Kidney epithelial cell (primary cell): ENCODE measurements around the gene ZNF277. TPM values are rescaled to one million over a fixed set of nuclear protein-coding genes. Genes with fewer than 3 reads are reported as not detected.

Source experiments
- DNase-seq: peaks from one replicate; pipeline ENCODE4 v3.0.0-alpha.2; 2010; ENCODE audit warnings: low read depth
- H3K27me3 ChIP-seq: 2 replicates; pipeline ENCODE4 v1.6.0; 2011; ENCODE audit warnings: low read length; ENCODE audit not compliant: control insufficient read depth, insufficient read depth
- H3K36me3 ChIP-seq: 2 replicates; pipeline ENCODE4 v1.5.1; 2011; ENCODE audit warnings: low read length; ENCODE audit not compliant: control insufficient read depth, insufficient read depth
- H3K4me3 ChIP-seq: 2 replicates; pipeline ENCODE4 v1.5.1; 2011; ENCODE audit warnings: low read depth, mild to moderate bottlenecking, control low read depth, low read length
- total RNA-seq: library from RNA; depleted of rRNA; stranded (reverse); fragments of >200 nt; gene quantifications from 2 replicates; pipeline ENCODE4 v1.2.3, GENCODE V29; 2015
- TF ChIP-seq, protein P1 (sequence below): IDR thresholded peaks from 2 replicates; pipeline ENCODE4 v1.5.1; 2011; ENCODE audit warnings: mild to moderate bottlenecking, moderate library complexity, low read length, control low read depth, inconsistent platforms; ENCODE audit not compliant: insufficient read depth, poor library complexity, severe bottlenecking

ZNF277 gene
- total RNA-seq, 1 donor from 2014 or later, result 34.6 TPM

- DNase-seq, result no peak
- H3K4me3 ChIP-seq, result no peak overlapping the region
- TF ChIP-seq, protein P1, sequence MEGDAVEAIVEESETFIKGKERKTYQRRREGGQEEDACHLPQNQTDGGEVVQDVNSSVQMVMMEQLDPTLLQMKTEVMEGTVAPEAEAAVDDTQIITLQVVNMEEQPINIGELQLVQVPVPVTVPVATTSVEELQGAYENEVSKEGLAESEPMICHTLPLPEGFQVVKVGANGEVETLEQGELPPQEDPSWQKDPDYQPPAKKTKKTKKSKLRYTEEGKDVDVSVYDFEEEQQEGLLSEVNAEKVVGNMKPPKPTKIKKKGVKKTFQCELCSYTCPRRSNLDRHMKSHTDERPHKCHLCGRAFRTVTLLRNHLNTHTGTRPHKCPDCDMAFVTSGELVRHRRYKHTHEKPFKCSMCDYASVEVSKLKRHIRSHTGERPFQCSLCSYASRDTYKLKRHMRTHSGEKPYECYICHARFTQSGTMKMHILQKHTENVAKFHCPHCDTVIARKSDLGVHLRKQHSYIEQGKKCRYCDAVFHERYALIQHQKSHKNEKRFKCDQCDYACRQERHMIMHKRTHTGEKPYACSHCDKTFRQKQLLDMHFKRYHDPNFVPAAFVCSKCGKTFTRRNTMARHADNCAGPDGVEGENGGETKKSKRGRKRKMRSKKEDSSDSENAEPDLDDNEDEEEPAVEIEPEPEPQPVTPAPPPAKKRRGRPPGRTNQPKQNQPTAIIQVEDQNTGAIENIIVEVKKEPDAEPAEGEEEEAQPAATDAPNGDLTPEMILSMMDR, result no peak
- H3K36me3 ChIP-seq, result no peaks in the 10 kb centered on the region
- no peaks in the 10 kb centered on the region for H3K27me3 ChIP-seq
Measured at GRCh38 chr7:112171673-112172072, 34.8 kb upstream of the ZNF277 start.

DNA sequence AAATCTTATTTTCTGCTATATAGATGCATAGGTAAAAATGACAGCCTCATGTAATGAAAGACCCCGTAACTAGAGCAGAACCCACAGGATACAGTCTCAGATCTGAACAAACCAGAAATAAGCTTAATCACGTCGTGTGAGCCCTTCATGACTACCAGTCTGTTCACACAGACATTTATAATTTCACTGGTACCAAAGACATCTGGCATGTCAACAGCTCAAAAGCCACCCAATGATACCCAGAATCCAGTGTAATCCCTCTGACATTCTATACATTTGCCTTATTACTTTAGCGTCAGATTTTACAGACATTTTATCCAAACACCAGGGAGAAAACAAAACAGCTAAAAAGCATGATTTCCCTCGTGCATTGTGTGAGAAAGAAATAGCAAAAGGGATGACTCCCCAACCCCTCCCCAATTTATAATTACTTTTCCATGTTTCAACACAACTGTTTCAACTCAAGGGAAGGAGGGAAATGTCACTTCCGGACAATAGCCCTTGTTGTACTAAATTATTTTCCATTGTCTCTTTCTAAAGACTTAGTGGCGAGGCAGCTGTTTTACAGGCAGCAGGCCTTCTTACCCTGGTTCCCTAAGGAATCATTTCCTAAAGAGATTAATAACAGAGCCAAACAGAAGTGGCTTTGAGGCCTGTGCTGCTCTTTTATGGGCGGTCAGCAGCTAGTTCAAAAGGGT is 33.5 kb upstream of the ZNF277 start:
- TF ChIP-seq, protein P1, result no peak
- H3K36me3 ChIP-seq, result no peaks in the 10 kb centered on the region
- DNase-seq, result no peak
- H3K27me3 ChIP-seq, result no peaks in the 10 kb centered on the region
- no peak overlapping the region for H3K4me3 ChIP-seq

DNA sequence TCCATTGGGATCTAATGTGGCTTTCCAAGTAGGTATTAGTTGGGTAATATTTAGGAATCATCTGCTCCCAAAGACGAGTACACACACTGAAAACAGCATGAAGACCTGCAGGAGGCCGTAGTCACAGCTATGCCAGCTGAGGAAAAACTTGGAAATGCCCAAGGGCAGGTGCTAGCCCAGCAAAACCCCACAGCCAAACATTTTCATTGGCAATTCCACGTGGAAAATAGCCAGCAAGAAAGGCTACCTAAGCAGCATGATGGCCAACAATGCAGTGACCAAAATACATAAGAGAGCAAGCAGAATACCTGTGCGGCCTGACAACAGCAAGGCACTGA is 33.0 kb upstream of the ZNF277 start:
- DNase-seq, result no peak
- Histone ChIP-seq H3K4me3 (no peak overlapping the region), H3K27me3 (no peaks in the 10 kb centered on the region), H3K36me3 (no peaks in the 10 kb centered on the region)
- TF ChIP-seq, protein P1, result no peak

GRCh38 chr7:112174192-112174591 is 32.3 kb upstream of the ZNF277 start:
- TF ChIP-seq, protein P1, result no peak
- H3K27me3 ChIP-seq, result no peaks in the 10 kb centered on the region
- H3K36me3 ChIP-seq, result no peaks in the 10 kb centered on the region
- H3K4me3 ChIP-seq, result no peak overlapping the region
- no peak for DNase-seq

GRCh38 chr7:112176241-112176640 is 30.3 kb upstream of the ZNF277 start:
- DNase-seq, result no peak
- H3K27me3 ChIP-seq, result no peaks in the 10 kb centered on the region
- TF ChIP-seq, protein P1, result no peak
- H3K4me3 ChIP-seq, result no peak overlapping the region
- no peaks in the 10 kb centered on the region for H3K36me3 ChIP-seq
